ENCODE results near the gene SYNJ1.

SYNJ1 gene

DNA sequence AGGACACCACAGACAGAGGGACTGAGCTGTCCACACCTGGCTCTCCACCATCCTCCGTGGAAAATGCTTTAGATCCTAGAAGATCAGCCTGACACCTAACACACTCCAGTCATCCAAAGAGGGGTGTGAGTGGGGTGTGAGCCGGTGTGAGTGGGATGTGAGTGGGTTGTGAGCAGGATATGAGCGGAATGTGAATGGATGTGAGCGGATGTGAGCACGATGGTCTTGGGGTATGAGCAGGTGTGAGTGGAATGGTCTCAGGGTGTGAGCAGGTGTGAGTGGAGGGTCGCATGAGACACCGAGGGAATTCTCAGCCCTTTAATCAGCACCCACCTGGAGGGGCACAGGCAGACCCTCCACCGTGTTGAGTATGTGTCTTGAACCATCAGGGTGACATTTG, 143.3 kb downstream of the SYNJ1 start:
- TF ChIP-seq, protein P1, sequence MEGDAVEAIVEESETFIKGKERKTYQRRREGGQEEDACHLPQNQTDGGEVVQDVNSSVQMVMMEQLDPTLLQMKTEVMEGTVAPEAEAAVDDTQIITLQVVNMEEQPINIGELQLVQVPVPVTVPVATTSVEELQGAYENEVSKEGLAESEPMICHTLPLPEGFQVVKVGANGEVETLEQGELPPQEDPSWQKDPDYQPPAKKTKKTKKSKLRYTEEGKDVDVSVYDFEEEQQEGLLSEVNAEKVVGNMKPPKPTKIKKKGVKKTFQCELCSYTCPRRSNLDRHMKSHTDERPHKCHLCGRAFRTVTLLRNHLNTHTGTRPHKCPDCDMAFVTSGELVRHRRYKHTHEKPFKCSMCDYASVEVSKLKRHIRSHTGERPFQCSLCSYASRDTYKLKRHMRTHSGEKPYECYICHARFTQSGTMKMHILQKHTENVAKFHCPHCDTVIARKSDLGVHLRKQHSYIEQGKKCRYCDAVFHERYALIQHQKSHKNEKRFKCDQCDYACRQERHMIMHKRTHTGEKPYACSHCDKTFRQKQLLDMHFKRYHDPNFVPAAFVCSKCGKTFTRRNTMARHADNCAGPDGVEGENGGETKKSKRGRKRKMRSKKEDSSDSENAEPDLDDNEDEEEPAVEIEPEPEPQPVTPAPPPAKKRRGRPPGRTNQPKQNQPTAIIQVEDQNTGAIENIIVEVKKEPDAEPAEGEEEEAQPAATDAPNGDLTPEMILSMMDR (conservative IDR thresholded peaks at IDR 0.05; ENCODE audit: low read length), result no peak
- no peak for DNase-seq (ENCODE audit: low read depth)

DNA sequence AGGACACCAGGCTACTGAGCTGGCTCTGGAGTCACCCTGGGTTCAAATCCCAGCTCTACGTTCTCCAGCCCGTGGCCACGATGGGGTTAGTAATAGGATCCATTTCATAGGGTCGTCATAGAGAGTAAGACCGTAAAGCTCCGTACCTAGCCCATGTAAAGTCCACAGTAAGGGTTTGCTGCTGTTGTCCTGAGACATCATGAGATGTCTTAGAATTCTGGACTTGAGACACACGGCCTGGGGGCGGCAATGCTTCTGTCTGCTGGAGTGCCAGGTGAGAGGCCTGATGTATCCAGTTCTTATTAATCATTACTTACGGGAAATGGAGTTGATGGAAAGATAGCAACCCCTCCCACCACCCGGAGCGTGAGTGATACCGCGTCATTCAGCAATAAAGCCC, 146.1 kb downstream of the SYNJ1 start:
- TF ChIP-seq, protein P1 (conservative IDR thresholded peaks at IDR 0.05; ENCODE audit: low read length), result no peak
- no peak for DNase-seq (ENCODE audit: low read depth)
- H3K4me3 ChIP-seq (ENCODE audit: low read length), result no peak overlapping the region

More for the DNA sequence above, 143.3 kb downstream of the SYNJ1 start:
- no peak overlapping the region for H3K4me3 ChIP-seq (ENCODE audit: low read length)

- TF ChIP-seq, protein P1 (conservative IDR thresholded peaks at IDR 0.05; ENCODE audit: low read length), result no peak
- no peak for DNase-seq (ENCODE audit: low read depth)
- H3K4me3 ChIP-seq (ENCODE audit: low read length), result no peak overlapping the region
Measured at GRCh38 chr21:32580949-32581348, 146.9 kb downstream of the SYNJ1 start.
